ENCODE results near the gene SYT8. TPM values are rescaled to one million over a fixed set of nuclear protein-coding genes. Genes with fewer than 3 reads are reported as not detected.

SYT8 gene
- total and polyA plus RNA-seq, 2 of the 8 experiments (the other 6 are each of a cell fraction or from before 2014, with no cell fraction given) = not detected

GRCh38 chr11:1791912-1792311 lies 42.9 kb upstream of the SYT8 start:
- WGBS, 2 experiments (ENCODE audit: extremely low coverage in 1 of 2, insufficient coverage in 1 of 2, insufficient read length in 1 of 2, insufficient replicate concordance in 2 of 2, low coverage in 1 of 2, low lambda C conversion rate in 2 of 2, missing lambda C conversion rate in 1 of 2) = 87% methylated on average over 6 of the region's 6 CpGs; no CpG with 5 or more reads in 1 of the 2 experiments
- DNase-seq (ENCODE audit: low read depth in 1 of 2, low spot score in 2 of 2) (no peak), FAIRE-seq (no peak)
- H3K79me1 ChIP-seq (ENCODE audit: low read depth, low read length) = no peaks in the 10 kb centered on the region
- CTCF ChIA-PET (ENCODE audit: partially characterized antibody) = interaction anchor here (0.6 to 3.7 kb wide), 6 partner anchors 19 to 144 kb away, joined by 3 to 11 read pairs (median 4); no protein-coding TSS in a partner anchor
- H3K27ac ChIP-seq (ENCODE audit: low read depth, low read length) = no peak overlapping the region
- no peaks in the 10 kb centered on the region for H3K36me3 ChIP-seq (ENCODE audit: control insufficient read depth in 2 of 4, insufficient read depth in 4 of 4, low read length in 3 of 4)
- no peak overlapping the region for H3K23ac ChIP-seq (ENCODE audit: insufficient read length)
- H3K79me2 ChIP-seq (ENCODE audit: control insufficient read depth in 1 of 2, insufficient read depth in 2 of 2, low read length in 2 of 2) = no peaks in the 10 kb centered on the region
- no peak overlapping the region for H3K4me3 ChIP-seq (ENCODE audit: extremely low read depth in 1 of 4, insufficient read depth in 2 of 4, low read depth in 3 of 4, low read length in 4 of 4)
- POLR2A ChIA-PET (ENCODE audit: partially characterized antibody) = no interaction called here
- no peak overlapping the region for H2BK12ac ChIP-seq (ENCODE audit: low read depth, low read length)
- no peak overlapping the region for H3K4ac ChIP-seq (replicated peaks; ENCODE audit: insufficient read length, low read depth, low read length)
- no peaks in the 10 kb centered on the region for H4K20me1 ChIP-seq (replicated peaks in 1 of 2; ENCODE audit: control insufficient read depth in 1 of 2, insufficient read depth in 2 of 2, low read length in 2 of 2)
- peaks cover 0 to 3% (median 1%) of the 10 kb centered on the region in 4 experiments; a peak in 1 of 7 replicates for H3K27me3 ChIP-seq (replicated peaks in 1 of 4; ENCODE audit: control insufficient read depth in 3 of 4, extremely low read depth in 1 of 4, insufficient read depth in 3 of 4, low read length in 3 of 4)
- H2BK120ac ChIP-seq (replicated peaks; ENCODE audit: low read depth, low read length) = no peak overlapping the region
- no peak overlapping the region for H3K9ac ChIP-seq (replicated peaks in 1 of 4; ENCODE audit: extremely low read depth in 1 of 4, low read depth in 3 of 4, low read length in 3 of 4)
- H3K18ac ChIP-seq (ENCODE audit: extremely low read depth, low read length) = no peak overlapping the region
- H4K8ac ChIP-seq (ENCODE audit: extremely low read depth, insufficient read depth, low read length) = no peak overlapping the region
- H2AK5ac ChIP-seq (ENCODE audit: low read depth, low read length) = no peak overlapping the region
- no peak overlapping the region for H2BK5ac ChIP-seq (ENCODE audit: low read depth, low read length)
- no peak overlapping the region for H3K14ac ChIP-seq (ENCODE audit: insufficient read length)
- H3K23me2 ChIP-seq (ENCODE audit: low read depth, low read length) = no peaks in the 10 kb centered on the region; the same call in 1 of the 2 replicates
- no peak overlapping the region for H2BK15ac ChIP-seq (ENCODE audit: low read length)
- H3K56ac ChIP-seq (replicated peaks; ENCODE audit: insufficient read length, low read depth, low read length) = no peak overlapping the region
- no peak overlapping the region for H4K5ac ChIP-seq (ENCODE audit: insufficient read length, low read depth, low read length)
- H3K9me3 ChIP-seq (ENCODE audit: insufficient read depth in 2 of 2, low read depth in 1 of 2, low read length in 1 of 2) = no peaks in the 10 kb centered on the region
- H3K4me2 ChIP-seq (ENCODE audit: insufficient read depth in 1 of 2, low read depth in 2 of 2, low read length in 2 of 2) = no peak overlapping the region
- no peak overlapping the region for H4K91ac ChIP-seq (replicated peaks; ENCODE audit: insufficient read length, low read length)
- no peak overlapping the region for H2BK20ac ChIP-seq (ENCODE audit: low read length)
- H2AFZ ChIP-seq (ENCODE audit: low read length) = no peak overlapping the region
- no peaks in the 10 kb centered on the region for H3K4me1 ChIP-seq (replicated peaks in 1 of 4; ENCODE audit: control insufficient read depth in 3 of 4, insufficient read depth in 4 of 4, low read length in 3 of 4)
- no peak for TF ChIP-seq JUN (IDR thresholded peaks at IDR 0.05; ENCODE audit: low read depth, low read length)
- no peak for TF ChIP-seq CEBPB (IDR thresholded peaks at IDR 0.05; ENCODE audit: low read depth, low read length)
- TF ChIP-seq SAP30 (IDR thresholded peaks at IDR 0.05; ENCODE audit: insufficient read depth, insufficient replicate concordance, low read length) = no peak
- TF ChIP-seq KDM1A (IDR thresholded peaks at IDR 0.05; ENCODE audit: borderline replicate concordance, low read length) = no peak
- TF ChIP-seq KDM5A (IDR thresholded peaks at IDR 0.05; ENCODE audit: low read length) = no peak
- no peak for TF ChIP-seq PHF8 (conservative IDR thresholded peaks at IDR 0.05; ENCODE audit: low read depth, low read length)
- TF ChIP-seq NRF1 (IDR thresholded peaks at IDR 0.05; ENCODE audit: low read depth, low read length) = no peak
- no peak for TF ChIP-seq POLR2A (IDR thresholded peaks at IDR 0.05; ENCODE audit: control extremely low read depth in 1 of 2, low read depth in 2 of 2, low read length in 2 of 2)
- no peak for TF ChIP-seq CTCF (IDR thresholded peaks at IDR 0.05; ENCODE audit: control extremely low read depth in 1 of 3, insufficient read depth in 1 of 3, low read depth in 1 of 3, low read length in 3 of 3)
- TF ChIP-seq E2F6 (IDR thresholded peaks at IDR 0.05) = no peak
- no peak for TF ChIP-seq POLR2AphosphoS5 (IDR thresholded peaks at IDR 0.05; ENCODE audit: low read depth, low read length)
- TF ChIP-seq SP4 (IDR thresholded peaks at IDR 0.05; ENCODE audit: low read length) = no peak
